AML-193 (cell line): ENCODE measurements around the gene ADK.

Experiments
- DNase-seq, 2 experiments: peaks; one replicate each; lab custom pipeline; 2025; lab: John Stamatoyannopoulos, UW

ADK gene

DNA sequence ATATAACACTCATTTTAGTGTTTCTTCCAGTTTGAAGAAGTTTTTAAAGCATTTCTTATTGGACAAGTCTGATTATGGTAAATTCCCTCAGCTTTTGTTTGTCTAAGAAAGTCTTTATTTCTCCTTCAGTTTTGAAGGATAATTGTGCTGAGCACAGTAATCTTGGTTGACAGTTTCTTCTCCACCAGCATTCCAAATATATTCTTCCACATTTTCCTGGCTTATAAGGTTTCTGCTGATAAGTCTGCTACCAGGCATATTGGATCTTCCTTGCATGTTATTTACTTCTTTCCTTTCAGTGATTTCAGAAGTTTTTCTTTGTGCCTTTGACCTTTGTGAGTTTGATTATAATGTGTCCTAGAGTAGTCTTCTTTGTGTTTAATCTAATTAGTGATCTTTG, 210.7 kb downstream of the ADK start:
- no peak for DNase-seq

DNA sequence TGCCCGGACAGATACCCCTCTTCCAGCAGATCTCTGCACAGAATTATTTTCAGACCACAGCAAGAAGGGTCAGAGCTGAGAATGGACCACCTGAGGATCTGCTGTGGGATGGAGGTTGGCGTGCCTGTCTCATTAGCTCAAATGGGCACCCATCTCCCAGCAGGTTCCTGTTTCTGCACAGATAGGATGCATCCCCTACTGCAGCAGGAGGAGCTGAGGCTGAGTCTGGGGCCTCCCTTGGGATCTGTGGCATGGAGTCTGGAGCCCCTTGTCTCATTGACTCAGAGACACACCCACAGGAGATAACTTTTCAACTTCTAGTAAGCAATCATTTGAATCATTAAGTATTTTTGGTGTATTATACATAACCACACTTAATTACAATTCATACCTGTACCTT, 212.7 kb downstream of the ADK start:
- DNase-seq: no peak

DNA sequence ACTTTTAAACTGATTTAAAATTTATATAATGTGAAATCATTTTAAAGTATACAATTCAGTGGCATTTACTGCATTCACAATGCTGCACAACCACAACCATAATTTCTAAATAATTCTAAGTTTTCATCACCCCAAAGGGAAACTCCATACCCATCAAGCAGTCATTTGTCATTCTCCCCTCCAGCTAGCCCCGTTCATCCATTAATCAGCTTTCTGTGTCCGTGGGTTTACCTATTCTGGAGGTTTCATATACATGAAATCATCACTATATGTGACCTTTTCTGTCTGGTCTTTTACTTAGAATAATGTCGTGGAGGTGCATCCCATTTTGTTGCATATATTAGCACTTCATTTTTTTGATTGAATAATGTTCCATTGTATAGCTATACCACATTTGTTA, 214.1 kb downstream of the ADK start:
- DNase-seq: no peak

DNA sequence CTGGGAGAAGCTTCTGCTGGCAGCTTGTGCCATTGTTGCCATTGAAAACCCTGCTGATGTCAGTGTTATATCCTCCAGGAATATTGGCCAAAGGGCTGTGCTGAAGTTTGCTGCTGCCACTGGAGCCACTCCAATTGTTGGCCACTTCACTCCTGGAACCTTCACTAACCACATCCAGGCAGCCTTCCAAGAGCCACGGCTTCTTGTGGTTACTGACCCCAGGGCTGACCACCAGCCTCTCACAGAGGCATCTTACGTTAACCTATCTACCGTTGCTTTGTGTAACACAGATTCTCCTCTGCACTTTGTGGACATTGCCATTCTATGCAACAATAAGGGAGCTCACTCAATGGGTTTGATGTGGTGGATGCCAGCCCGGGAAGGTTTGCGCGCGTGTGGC, 220.7 kb downstream of the ADK start:
- DNase-seq: no peak

DNA sequence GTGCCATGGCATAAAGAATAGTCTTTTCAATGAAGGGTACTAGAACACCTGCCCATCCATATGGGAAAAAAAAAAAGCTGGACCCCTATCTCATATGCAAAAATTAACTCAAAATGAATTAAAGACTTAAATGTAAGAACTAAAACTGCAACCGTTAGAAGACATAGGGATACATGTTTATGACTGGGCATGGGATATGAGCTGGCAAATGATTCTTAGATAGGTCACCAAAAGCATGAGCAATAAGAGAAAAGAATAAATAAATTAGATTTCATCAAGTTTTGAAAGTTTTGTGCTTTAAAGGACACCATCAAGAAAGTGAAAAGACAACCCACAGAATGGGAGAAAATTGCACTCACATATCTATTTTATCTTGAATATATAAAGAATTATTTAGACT, 222.0 kb downstream of the ADK start:
- no peak for DNase-seq

DNA sequence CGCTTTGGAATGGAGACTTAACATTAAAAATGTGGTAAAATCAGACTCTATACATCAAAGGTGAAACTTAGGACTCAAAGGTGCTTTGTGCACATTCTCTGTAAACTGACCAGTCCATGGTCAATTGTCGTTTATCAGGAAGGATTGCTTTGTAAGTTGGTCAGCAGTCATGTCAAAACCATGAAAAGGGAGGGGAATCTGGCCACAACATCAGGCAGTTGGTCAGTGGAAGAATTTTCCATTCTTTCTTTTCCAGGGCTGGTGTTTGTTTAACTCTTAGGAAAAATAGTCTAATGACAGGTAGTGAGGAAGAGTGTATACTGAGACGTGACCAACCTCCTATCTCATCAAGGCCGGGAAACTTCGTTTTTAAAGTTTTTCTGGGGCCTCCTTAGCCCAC, 226.5 kb downstream of the ADK start:
- DNase-seq: no peak

DNA sequence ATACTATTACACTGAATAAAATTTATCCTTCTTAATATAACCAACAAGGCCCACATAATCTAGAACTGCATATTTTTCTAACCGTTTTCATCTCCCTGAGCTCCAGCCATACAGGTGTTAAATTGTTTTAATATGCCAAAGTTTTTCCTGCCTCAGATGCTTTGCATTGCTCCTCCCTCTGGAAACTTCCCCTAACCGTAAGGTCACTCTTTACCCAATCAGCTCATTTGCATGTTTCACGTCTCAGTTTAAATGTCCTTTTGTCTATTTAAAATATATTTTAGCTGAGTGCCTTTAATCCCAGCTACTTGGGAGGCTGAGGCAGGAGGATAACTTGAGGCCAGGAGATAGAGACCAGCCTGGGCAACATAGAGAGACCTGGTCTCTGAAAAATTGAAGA, 228.5 kb downstream of the ADK start:
- no peak for DNase-seq

DNA sequence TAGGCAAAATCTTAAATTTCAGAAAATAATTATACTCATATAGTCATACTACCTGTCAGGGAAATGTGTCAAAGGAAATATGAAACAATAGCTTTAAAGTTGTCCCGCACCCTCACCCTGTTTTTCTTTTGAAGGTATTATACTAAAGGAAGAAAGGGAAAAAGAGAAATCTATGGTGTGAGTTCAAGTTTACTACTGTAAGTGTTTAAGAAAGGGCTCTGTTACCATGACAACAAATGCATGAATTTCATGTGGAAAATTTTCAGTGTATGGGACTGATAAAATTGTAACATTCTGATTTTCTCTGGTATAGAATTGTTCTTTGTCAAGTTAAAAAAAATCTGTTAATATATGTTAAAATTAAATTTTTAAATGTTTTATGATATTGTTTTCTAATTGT, 229.8 kb downstream of the ADK start:
- DNase-seq: no peak

DNA sequence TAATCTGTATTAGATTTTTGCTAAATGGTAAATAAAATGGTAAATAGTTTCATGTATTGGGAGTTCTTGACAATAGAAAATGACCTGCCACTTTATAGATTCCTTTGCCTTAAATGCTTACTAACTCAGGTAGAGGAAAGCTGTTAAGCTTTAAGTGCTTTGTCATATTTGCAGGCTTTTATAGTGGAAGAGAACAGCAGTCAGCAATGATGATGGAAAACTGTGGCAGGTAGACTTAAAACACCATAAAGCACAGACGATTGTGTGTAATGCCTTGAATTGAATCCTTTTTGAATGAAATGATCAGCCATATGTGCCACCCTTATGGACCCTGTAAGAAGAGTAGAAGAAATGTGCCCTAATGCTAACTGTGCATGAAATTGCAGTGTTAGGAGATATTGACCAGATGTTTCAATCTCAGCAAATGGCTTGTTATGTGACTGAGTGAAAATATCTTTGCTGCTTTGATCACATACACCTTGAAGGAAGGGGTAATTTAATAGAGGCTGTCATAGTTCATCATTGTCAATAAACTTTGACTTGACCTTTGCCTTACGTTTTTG, 230.4 kb downstream of the ADK start:
- no peak for DNase-seq

DNA sequence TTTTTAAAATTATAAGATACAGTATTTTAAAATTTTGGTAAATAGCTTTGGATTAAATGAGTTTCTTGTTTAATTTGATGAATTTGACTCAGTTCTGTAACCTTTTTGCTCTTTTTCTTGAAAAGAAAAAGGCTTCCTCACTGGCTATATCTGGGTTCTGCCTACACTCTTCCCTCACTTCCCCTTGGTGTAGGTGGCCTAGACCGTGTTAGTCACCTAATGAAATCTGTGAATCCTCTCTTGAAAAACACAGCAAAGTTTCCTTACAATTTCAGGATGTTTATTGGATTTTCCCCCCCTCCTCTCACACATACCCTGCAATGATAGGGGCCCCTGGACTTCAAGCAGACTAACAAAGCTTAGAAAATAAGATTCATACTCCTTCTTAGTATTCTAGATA, 231.6 kb downstream of the ADK start:
- no peak for DNase-seq

DNA sequence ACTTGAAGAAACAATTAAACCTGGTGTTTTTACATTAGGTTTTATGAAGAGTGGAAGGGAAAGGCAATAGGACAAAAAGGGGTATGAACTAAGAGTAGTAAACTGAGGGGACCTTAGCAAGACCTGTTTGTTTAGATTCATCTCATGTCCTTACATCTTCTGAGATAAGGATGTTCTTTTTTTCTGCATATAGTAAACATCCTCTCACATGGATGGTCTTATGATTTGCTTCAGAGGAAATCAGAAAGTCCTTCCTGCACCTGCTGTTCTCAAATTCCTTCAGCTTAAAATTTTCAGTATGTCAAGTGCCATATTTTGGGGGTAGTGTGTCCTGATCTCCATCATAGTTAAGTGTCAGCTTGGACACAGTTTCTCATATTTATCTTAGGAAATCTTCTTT, 232.6 kb downstream of the ADK start:
- DNase-seq: no peak

DNA sequence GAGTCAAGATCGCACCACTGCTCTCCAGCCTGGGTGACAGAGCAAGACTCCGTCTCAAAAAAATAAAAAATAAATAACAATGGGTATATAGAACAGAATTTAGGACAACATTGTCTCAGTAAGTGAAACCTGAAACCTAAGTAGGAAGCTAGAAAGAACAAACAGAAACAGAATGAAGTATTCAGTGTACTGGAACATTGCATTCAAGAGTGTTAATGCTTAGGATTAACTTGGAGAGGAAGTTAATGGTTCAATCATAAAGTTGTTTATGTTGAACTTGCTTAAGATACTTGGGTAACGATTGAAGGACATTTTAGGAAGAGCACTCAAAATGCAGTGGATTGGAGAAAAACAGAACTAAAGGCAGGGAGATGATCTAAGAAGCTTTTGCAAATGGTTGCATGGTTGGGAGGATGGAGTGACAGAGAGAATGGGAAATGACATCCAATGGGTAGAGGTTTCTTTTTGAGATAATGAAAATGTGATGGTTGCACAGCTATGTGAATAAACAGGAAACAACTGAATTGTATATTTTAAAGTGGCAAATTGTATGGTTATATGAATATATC, 233.7 kb downstream of the ADK start:
- no peak for DNase-seq

DNA sequence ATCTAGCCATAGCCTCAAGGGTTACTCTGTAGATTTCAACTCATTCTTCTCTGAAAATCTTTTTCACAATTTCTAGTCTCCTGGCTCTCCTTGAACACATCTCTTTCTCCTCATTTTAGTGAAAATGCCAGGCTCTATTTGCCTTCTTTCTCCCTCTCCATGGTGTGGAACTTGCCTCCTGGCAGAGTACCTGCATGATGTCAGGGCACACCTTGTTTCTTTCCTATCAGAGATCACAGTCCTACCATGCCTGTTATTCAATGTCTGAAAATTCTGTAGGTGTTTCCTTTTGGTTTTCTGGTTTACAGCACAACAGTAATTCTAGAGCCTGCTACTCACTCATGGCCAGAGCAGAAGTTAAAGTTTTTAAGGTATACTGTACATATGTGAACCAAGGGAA, 237.8 kb downstream of the ADK start:
- DNase-seq: no peak

DNA sequence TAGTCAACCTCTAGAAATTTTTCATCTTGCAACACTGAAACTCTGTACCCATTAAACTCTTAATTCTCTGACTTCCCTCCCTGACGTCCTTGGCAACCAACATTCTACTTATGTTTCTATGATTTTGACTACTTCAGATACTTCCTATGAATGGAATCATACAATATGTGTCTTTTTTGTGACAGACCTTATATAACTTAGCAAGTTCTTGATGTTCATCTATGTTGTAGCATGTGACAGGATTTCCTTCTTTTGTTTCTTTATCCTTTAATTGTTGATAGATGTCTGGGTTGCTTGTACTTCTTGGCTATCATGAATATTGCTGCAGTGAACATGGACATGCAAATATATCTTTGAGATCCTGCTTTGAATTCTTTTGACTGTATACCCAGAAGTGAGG, 240.8 kb downstream of the ADK start:
- DNase-seq: no peak

DNA sequence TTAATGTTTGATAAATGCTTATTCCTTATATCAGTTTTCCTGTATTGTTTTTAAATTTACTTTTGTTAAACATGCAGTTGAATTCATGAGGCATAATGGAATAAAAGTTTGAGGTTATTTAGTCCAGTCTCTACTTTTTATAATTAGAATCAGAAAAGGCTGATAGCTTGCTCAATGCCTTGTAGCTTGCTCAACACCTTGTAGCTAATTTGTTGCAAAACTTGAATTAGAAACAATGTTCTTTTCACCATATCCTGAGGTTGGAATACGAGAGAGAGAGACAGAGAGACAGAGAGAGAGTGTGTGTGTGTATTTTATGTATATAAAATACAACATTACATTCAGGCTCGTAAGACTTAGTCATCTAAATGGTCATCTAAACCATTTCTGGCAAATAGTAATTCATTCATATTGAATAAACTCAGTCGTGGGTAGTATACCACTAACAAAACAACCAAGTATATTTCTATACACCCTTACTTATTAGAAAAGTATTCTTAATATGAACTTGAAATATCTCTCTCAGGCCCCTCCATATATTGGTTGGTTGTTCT, 243.5 kb downstream of the ADK start:
- peak; percentile 52 to 57 for DNase-seq

DNA sequence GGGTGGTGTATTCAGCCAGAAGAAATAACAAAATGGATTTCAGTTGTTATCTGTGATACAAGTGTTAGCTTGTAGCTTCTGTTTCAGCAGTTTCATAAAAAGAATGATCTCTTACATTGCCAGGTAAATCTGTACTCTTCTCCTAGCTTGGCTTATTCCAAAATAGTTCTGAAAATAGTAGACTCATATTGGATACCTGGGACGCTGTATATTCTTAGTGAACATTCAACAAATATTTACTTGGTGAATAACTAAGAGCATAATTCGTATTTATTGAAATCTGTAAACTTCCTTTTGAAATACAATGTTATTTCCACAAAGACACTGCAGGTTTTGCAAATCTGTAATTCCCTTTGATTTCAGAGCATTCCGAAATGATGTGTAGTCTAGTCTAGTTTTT, 249.2 kb downstream of the ADK start:
- DNase-seq: no peak

DNA sequence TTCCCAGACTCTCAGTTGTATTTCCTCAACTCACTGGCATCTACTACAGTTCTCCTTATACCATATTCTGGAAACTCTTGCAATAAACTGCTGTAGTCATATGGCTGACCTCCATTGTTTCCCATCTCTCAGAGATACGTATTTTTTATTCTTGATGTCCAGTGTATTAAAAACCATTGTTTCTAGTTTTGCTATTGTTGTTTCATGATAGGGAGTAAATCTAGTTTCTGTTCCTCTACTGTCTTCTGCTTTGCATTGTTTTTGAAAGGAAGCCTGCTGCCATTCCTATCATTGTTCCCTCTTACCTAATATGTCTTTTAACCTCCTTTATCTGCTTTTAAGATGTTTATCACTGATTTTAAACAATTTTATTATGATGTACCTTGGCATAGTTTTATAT, 255.0 kb downstream of the ADK start:
- no peak for DNase-seq

DNA sequence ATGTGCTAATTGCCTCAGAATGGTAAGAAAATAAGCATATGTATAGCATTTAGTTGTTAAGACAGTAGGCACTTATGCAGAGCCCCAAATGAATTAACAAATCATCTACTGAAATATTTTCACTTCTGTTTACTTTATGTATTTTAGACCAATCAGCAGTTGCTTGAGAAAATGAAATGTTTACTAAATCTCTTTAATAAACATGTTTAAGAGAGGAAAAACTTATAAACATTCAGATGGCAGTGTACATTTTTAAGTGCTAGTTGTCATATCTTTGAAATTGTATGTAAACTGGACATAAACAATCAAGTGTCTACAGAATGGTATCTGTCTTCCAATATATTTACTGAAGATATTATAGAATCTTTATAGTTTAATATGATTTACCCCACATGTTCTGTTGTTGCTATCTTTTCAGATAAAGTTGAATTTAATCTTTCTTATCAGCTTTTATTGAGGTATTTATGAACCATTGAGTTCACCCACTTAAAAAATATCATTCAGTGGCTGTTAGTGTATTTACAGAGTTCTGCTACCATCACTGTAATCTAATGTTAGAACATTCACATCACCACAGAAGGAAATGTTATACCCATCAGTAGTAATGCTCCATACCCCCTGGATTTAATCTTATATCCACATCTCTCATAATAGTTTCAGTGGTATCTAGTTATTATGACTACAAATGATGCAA, 264.3 kb downstream of the ADK start:
- DNase-seq: no peak

DNA sequence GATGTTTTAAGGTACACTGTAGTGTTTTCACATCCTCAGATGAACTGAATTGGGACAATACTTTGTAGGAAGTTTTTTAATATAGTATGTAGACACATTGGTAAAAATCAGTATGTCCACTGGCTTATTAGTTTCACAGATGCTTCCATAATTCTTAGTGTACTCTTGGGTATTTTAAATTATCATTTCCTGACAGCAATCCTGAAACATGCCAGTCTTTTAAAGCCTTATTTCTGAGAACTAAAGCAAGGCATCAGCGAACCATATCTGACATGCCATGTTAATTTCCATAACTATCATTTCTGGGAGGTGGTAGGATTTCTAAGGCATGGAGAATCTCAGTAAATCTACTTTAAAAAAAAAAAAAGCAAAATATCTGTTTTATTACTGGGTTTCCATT, 266.4 kb downstream of the ADK start:
- DNase-seq: no peak

DNA sequence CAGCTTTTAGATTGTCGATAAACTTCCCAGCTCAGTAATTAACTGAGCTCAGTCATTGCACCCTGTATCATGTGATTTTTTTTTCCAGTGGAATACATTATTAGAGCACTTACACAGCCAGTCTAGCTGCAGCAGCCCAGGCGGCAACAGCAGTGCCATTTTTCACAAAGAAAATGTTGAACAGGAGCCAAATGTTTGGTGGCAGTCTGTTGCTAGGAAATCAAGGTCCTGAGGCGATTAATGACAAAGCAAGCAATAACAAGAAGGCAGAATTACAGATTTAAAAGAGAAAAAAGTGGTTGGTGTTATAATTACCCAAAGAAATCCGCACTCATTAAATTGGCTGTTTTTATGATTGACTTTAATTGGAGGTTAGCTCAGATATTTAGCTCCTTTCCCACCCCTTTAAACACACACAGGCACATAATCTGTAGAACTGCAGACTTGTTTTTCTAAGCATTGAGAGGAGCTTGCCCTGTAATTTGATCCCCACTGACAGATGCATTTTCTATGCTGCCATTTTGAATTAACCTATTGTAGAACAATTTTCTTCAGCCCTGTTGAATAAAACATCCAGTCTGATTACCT, 267.4 kb downstream of the ADK start:
- no peak for DNase-seq

DNA sequence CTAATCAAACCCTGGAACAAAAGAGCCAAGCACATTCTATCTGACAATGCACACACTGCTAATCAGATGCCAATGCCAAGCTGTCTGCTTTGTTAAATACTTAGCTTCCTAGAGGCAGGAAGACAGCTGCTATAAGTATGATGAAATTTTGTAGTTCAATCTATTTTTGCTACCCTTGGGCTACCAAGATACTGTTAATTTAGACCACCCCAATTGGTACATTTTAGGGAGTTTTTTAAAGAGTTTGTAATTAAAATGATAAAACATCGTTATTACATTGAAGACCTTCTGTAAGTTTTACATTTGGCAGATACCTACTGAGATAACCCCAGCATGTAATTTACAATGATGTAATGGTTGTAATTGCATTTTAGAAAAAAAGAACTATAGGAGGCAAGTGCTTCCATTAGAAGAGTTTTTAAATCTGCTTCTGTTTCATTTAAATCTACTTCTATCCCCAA, 268.5 kb downstream of the ADK start:
- no peak for DNase-seq

DNA sequence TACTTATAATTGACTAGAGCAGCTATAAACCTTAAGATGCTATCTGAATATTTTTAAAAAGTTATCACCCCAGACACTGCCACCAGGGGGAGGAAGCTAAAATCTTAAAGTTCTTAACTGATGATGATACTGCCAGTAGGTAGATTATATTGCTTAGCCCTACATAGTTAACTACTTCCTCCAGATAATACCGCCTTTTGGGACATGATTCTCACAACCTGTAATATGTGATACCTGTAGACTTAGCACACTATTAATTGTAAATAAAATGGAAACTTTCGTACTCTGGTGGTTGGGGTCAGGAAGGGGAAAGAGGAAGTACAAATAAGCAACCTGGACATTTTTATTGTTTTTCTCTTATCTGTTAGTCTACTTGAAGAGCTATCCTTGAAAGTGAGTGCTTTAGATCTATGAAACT, 268.9 kb downstream of the ADK start:
- peak; percentile 16 to 32 for DNase-seq

DNA sequence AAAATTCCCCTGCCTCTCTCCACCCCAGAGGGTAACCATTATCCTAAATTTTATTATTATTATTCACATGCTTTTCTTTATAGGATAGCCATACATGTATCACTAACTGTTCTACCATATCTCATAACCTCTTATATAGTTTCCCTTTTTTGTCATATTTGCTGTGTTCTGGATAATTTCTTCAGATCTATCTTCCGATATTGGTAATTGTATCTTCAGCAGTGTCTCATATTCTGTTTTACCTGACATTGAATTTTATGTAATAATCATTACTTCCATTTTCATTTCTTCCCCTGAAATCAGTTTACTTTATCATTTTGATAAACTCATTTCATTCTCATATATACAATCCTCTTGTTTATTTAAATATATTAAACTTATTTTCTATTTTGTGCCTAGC, 273.5 kb downstream of the ADK start:
- DNase-seq: no peak
